HG03575 (cell line): ENCODE results near the gene ARIH1.
"Not testable (repeated sequence)": the region's sequence is repeated elsewhere in the genome, so short reads cannot be mapped to it uniquely, and the experiment has no call there.

Source experiments
- ATAC-seq: cut with Tn5 transposase; IDR thresholded peaks from one replicate; pipeline ENCODE4 v1.9.1; 2021; ENCODE audit not compliant: unreplicated experiment, insufficient number of reproducible peaks, low FRiP score; ENCODE audit errors: extremely low read depth

Gene ARIH1

GRCh38 chr15:72629068-72629570, 155.0 kb downstream of the ARIH1 start:
- ATAC-seq, result not testable (repeated sequence)

- ATAC-seq, result not testable (repeated sequence)
Measured at GRCh38 chr15:72636519-72637282, 162.6 kb downstream of the ARIH1 start.

- ATAC-seq, result not testable (repeated sequence)
Measured at GRCh38 chr15:72639759-72640483, 165.8 kb downstream of the ARIH1 start.

- ATAC-seq, result not testable (repeated sequence)
Measured at GRCh38 chr15:72642271-72642670, 168.1 kb downstream of the ARIH1 start.

- not testable (repeated sequence) for ATAC-seq
Measured at GRCh38 chr15:72648631-72649253, 174.6 kb downstream of the ARIH1 start.
